GM12878 (cell line): Measurements from ENCODE around the gene TMEM17. TPM values are rescaled to one million over a fixed set of nuclear protein-coding genes. Genes with fewer than 3 reads are reported as not detected.

ENCODE experiments used
- ATAC-seq: fragments of 200-7000 bp; cut with Tn5 transposase; 3 replicates; pipeline ENCODE4 v1.9.1; 2020; ENCODE audit warnings: mild to moderate bottlenecking, moderate library complexity
- BruUV-seq: library from RNA; stranded (reverse); fragments of 400-500 nt; replicated peaks from 2 replicates; lab custom pipeline; 2021; lab: Mats Ljungman, UMichigan
- CTCF ChIA-PET: fragments of 300-600 bp; sonication (Branson Sonifier 250); formaldehyde crosslinking; extraction: SDS; loops from one replicate; lab custom pipeline; 2021; ENCODE audit warnings: inconsistent platforms; lab: Yijun Ruan, JAX
- POLR2A ChIA-PET: fragments of 350-600 bp; formaldehyde crosslinking; extraction: SDS; loops from one replicate; lab custom pipeline; 2021; ENCODE audit warnings: inconsistent platforms; lab: Charles Lee
- RAD21 ChIA-PET: fragments of 300-600 bp; sonication (Branson Sonifier 250); formaldehyde crosslinking; loops from one replicate; lab custom pipeline; 2023; ENCODE audit warnings: antibody characterized with exemption; ENCODE audit not compliant: unreplicated experiment; lab: Charles Lee
- SMC1A ChIA-PET: fragments of 300-600 bp; sonication (Branson Sonifier 250); formaldehyde crosslinking; loops from one replicate; lab custom pipeline; 2023; ENCODE audit not compliant: unreplicated experiment, uncharacterized antibody; lab: Charles Lee
- DNase-seq: peaks from one replicate; pipeline ENCODE4 v3.0.0-alpha.2; 2011; ENCODE audit warnings: low read depth, low spot score
- FAIRE-seq: peaks from 3 replicates; lab custom pipeline; 2011; peaks lifted over from hg19 to GRCh38; lab: Jason Lieb, UNC
- H2AFZ ChIP-seq: 2 replicates; pipeline ENCODE4 v1.6.0; 2011; ENCODE audit warnings: low read depth, low read length, control low read depth; ENCODE audit not compliant: control insufficient read depth
- H3K27ac ChIP-seq: 2 replicates; pipeline ENCODE4 v1.5.1; 2011; ENCODE audit warnings: control low read depth; ENCODE audit not compliant: control insufficient read depth, insufficient read depth
- H3K27me3 ChIP-seq, 2 experiments: replicated peaks in 1 of 2; 2 replicates each; pipeline versions ENCODE4 v1.6.0 to v1.6.1; 2011; ENCODE audit warnings: low read length in 1 of 2; ENCODE audit not compliant: control insufficient read depth in 2 of 2, insufficient read depth in 2 of 2
- H3K36me3 ChIP-seq, 2 experiments: 2 replicates each; pipeline ENCODE4 v1.5.1; 2011; ENCODE audit warnings: low read length in 1 of 2; ENCODE audit not compliant: control insufficient read depth in 2 of 2, insufficient read depth in 2 of 2
- H3K4me1 ChIP-seq: 2 replicates; pipeline ENCODE4 v1.6.1; 2011; ENCODE audit warnings: mild to moderate bottlenecking, low read length, moderate library complexity, mixed read lengths; ENCODE audit not compliant: control insufficient read depth, insufficient read depth
- H3K4me2 ChIP-seq: 2 replicates; pipeline ENCODE4 v1.6.0; 2011; ENCODE audit warnings: control low read depth; ENCODE audit not compliant: control insufficient read depth, insufficient read depth
- H3K4me3 ChIP-seq: fragments of 200-600 bp; sonication (generic); 2 replicates; pipeline ENCODE4 v1.5.1; 2016
- H3K79me2 ChIP-seq: 2 replicates; pipeline ENCODE4 v1.6.0; 2011; ENCODE audit warnings: low read length; ENCODE audit not compliant: control insufficient read depth, insufficient read depth
- H3K9ac ChIP-seq: 2 replicates; pipeline ENCODE4 v1.8.0; 2011; ENCODE audit warnings: low read length, control low read depth, mixed read lengths; ENCODE audit not compliant: control insufficient read depth, insufficient read depth
- H3K9me3 ChIP-seq: replicated peaks from 3 replicates; pipeline ENCODE4 v1.5.1; 2011; ENCODE audit warnings: mild to moderate bottlenecking, low read length; ENCODE audit not compliant: control insufficient read depth, insufficient read depth
- H4K20me1 ChIP-seq: 2 replicates; pipeline ENCODE4 v1.6.0; 2011; ENCODE audit not compliant: control insufficient read depth, insufficient read depth
- CHD4 ChIP-seq: fragments of 200-600 bp; sonication (generic); IDR thresholded peaks from 2 replicates; pipeline ENCODE4 v1.6.1; 2016; ENCODE audit warnings: mild to moderate bottlenecking
- DPF2 ChIP-seq: fragments of 450-650 bp; IDR thresholded peaks from 2 replicates; pipeline ENCODE4 v1.6.1; 2017; ENCODE audit warnings: mild to moderate bottlenecking
- ETV6 ChIP-seq, 2 experiments: fragments of 450-650 bp in 1 of 2; IDR thresholded peaks in 1 of 2; conservative IDR thresholded peaks in 1 of 2; 2 replicates each; pipeline ENCODE4 v1.6.1; 2014; ENCODE audit warnings: antibody characterized with exemption in 1 of 2, borderline replicate concordance in 1 of 2, low read depth in 1 of 2, mild to moderate bottlenecking in 1 of 2, moderate library complexity in 1 of 2
- GABPA ChIP-seq: IDR thresholded peaks from 2 replicates; pipeline ENCODE4 v1.6.1; 2014; ENCODE audit warnings: antibody characterized with exemption, low read depth, mild to moderate bottlenecking, inconsistent platforms
- IKZF1 ChIP-seq: fragments of 450-650 bp; conservative IDR thresholded peaks from 2 replicates; pipeline ENCODE4 v1.6.1; 2017; ENCODE audit warnings: antibody characterized with exemption, mild to moderate bottlenecking
- JUNB ChIP-seq: IDR thresholded peaks from 2 replicates; pipeline ENCODE4 v1.6.1; 2016; ENCODE audit warnings: antibody characterized with exemption, mild to moderate bottlenecking
- LARP7 ChIP-seq: fragments of 450-650 bp; IDR thresholded peaks from 2 replicates; pipeline ENCODE4 v1.6.1; 2017; ENCODE audit warnings: mild to moderate bottlenecking
- MTA3 ChIP-seq: IDR thresholded peaks from 2 replicates; pipeline ENCODE4 v1.6.1; 2012; ENCODE audit warnings: low read length, inconsistent platforms, borderline replicate concordance
- NFXL1 ChIP-seq: fragments of 450-650 bp; IDR thresholded peaks from 2 replicates; pipeline ENCODE4 v1.6.1; 2017; ENCODE audit warnings: antibody characterized with exemption, mild to moderate bottlenecking, borderline replicate concordance
- NFYA ChIP-seq: IDR thresholded peaks from 2 replicates; pipeline ENCODE4 v1.6.1; 2011; ENCODE audit warnings: low read depth, mild to moderate bottlenecking, low read length, improper control_type of control experiment, borderline replicate concordance
- NR2C2 ChIP-seq: IDR thresholded peaks from 2 replicates; pipeline ENCODE4 v1.6.1; 2011; ENCODE audit warnings: borderline replicate concordance, low read depth; ENCODE audit not compliant: control insufficient read depth, insufficient read length
- POLR2AphosphoS5 ChIP-seq: IDR thresholded peaks from 2 replicates; pipeline ENCODE4 v1.6.1; 2011; ENCODE audit warnings: mild to moderate bottlenecking, low read length, inconsistent platforms
- SMARCA5 ChIP-seq: fragments of 450-650 bp; IDR thresholded peaks from 2 replicates; pipeline ENCODE4 v1.6.1; 2017; ENCODE audit warnings: mild to moderate bottlenecking
- TCF12 ChIP-seq: IDR thresholded peaks from 2 replicates; pipeline ENCODE4 v1.6.1; 2011; ENCODE audit warnings: low read depth, mild to moderate bottlenecking, low read length
- WRNIP1 ChIP-seq: IDR thresholded peaks from 2 replicates; pipeline ENCODE4 v1.6.1; 2011; ENCODE audit warnings: low read depth, low read length, improper control_type of control experiment, borderline replicate concordance
- WGBS: methylation state at CpG from one replicate; pipeline ENCODE4 v1.1.6; 2016; ENCODE audit warnings: low lambda C conversion rate; ENCODE audit not compliant: insufficient replicate concordance, insufficient coverage; ENCODE audit errors: missing lambda C conversion rate; 5-methylcytosine and 5-hydroxymethylcytosine counted together
- in situ Hi-C: fragments of 300-500 bp; cut with MboI; formaldehyde crosslinking; loops from 9 replicates; pipeline ENCODE4 v1.14.3; 2018; ENCODE audit warnings: mixed read lengths
- intact Hi-C: fragments of 100-400 bp; cut with micrococcal nuclease; formaldehyde crosslinking; loops from one replicate; pipeline ENCODE4 v1.14.2; 2022; ENCODE audit not compliant: unreplicated experiment
- polyA plus RNA-seq, 11 experiments: library from polyadenylated mRNA; depleted of rRNA in 4 of 11; unstranded in 6 of 11; stranded (reverse) in 5 of 11; fragments of >200 nt; fragmentation: Nextera tagmentation in 4 of 11; fragmentation: Illumina TruSeq in 1 of 11; extraction: Ambion mirVana in 4 of 11; extraction: Trizol in 1 of 11; gene quantifications; 1 replicate in 1 of 11; 2 replicates in 10 of 11; pipeline versions ENCODE4 v1.2.1 to v1.2.3, GENCODE V29; 2011 to 2016; ENCODE audit warnings: inconsistent platforms in 2 of 11, missing spikeins in 2 of 11, low read depth in 1 of 11
- total RNA-seq, 4 experiments: library from RNA; depleted of rRNA in 3 of 4; stranded (reverse); fragments of >200 nt in 3 of 4; fragmentation: Illumina TruSeq in 1 of 4; extraction: Trizol in 1 of 4; gene quantifications; 2 replicates each; pipeline versions ENCODE4 v1.2.1 to v1.2.3, GENCODE V29; 2013 to 2021
- TF ChIP-seq, protein P1 (sequence below): IDR thresholded peaks from 2 replicates; pipeline ENCODE4 v1.6.1; 2012; ENCODE audit warnings: improper control_type of control experiment, low read depth, low read length; ENCODE audit not compliant: insufficient replicate concordance
- TF ChIP-seq, protein P2 (sequence below): fragments of 450-650 bp; formaldehyde crosslinking; IDR thresholded peaks from 2 replicates; pipeline ENCODE4 v1.5.0; 2022; ENCODE audit warnings: mild to moderate bottlenecking, missing genetic modification characterization

TMEM17 gene
- total and polyA plus RNA-seq, 10 of the 15 experiments (the other 5 are each of a cell fraction or from before 2014, with no cell fraction given) = 0.87 to 2.6 (median 1.4) TPM

DNA sequence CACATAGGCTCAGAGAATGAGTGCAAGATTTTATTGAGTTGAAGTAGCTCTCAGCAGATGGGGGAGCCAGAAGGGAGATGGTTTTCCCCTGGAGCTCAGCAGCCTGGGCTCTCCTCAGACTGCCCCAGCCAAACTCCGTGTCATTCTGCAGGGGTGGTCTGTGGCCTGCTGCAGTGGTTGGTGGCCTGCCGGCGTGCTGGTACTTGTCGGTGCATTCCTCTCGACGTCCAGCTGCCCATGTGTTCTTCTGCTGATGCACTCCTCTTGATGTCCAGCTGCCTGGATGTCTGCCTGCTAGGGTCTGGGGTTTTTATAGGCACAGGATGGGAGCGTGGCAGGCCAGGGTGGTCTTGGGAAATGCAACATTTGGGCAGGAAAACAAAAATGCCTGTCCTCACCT lies 25.6 kb upstream of the TMEM17 start:
- 47% methylated on average over 7 of the region's 7 CpGs for WGBS
- no peak overlapping the region for H3K4me2 ChIP-seq
- H3K9me3 ChIP-seq = no peaks in the 10 kb centered on the region; the same call in 1 of the 3 replicates
- SMC1A ChIA-PET = no interaction called here
- DNase-seq = no peak
- in situ Hi-C loops = no loop called here
- no peak for TF ChIP-seq NFXL1
- TF ChIP-seq, protein P1, sequence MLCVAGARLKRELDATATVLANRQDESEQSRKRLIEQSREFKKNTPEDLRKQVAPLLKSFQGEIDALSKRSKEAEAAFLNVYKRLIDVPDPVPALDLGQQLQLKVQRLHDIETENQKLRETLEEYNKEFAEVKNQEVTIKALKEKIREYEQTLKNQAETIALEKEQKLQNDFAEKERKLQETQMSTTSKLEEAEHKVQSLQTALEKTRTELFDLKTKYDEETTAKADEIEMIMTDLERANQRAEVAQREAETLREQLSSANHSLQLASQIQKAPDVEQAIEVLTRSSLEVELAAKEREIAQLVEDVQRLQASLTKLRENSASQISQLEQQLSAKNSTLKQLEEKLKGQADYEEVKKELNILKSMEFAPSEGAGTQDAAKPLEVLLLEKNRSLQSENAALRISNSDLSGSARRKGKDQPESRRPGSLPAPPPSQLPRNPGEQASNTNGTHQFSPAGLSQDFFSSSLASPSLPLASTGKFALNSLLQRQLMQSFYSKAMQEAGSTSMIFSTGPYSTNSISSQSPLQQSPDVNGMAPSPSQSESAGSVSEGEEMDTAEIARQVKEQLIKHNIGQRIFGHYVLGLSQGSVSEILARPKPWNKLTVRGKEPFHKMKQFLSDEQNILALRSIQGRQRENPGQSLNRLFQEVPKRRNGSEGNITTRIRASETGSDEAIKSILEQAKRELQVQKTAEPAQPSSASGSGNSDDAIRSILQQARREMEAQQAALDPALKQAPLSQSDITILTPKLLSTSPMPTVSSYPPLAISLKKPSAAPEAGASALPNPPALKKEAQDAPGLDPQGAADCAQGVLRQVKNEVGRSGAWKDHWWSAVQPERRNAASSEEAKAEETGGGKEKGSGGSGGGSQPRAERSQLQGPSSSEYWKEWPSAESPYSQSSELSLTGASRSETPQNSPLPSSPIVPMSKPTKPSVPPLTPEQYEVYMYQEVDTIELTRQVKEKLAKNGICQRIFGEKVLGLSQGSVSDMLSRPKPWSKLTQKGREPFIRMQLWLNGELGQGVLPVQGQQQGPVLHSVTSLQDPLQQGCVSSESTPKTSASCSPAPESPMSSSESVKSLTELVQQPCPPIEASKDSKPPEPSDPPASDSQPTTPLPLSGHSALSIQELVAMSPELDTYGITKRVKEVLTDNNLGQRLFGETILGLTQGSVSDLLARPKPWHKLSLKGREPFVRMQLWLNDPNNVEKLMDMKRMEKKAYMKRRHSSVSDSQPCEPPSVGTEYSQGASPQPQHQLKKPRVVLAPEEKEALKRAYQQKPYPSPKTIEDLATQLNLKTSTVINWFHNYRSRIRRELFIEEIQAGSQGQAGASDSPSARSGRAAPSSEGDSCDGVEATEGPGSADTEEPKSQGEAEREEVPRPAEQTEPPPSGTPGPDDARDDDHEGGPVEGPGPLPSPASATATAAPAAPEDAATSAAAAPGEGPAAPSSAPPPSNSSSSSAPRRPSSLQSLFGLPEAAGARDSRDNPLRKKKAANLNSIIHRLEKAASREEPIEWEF = no peak
- TF ChIP-seq NR2C2 = no peak
- no peak for TF ChIP-seq LARP7
- TF ChIP-seq POLR2AphosphoS5 = no peak
- no peak for TF ChIP-seq GABPA
- no peak for TF ChIP-seq JUNB
- TF ChIP-seq, protein P2, sequence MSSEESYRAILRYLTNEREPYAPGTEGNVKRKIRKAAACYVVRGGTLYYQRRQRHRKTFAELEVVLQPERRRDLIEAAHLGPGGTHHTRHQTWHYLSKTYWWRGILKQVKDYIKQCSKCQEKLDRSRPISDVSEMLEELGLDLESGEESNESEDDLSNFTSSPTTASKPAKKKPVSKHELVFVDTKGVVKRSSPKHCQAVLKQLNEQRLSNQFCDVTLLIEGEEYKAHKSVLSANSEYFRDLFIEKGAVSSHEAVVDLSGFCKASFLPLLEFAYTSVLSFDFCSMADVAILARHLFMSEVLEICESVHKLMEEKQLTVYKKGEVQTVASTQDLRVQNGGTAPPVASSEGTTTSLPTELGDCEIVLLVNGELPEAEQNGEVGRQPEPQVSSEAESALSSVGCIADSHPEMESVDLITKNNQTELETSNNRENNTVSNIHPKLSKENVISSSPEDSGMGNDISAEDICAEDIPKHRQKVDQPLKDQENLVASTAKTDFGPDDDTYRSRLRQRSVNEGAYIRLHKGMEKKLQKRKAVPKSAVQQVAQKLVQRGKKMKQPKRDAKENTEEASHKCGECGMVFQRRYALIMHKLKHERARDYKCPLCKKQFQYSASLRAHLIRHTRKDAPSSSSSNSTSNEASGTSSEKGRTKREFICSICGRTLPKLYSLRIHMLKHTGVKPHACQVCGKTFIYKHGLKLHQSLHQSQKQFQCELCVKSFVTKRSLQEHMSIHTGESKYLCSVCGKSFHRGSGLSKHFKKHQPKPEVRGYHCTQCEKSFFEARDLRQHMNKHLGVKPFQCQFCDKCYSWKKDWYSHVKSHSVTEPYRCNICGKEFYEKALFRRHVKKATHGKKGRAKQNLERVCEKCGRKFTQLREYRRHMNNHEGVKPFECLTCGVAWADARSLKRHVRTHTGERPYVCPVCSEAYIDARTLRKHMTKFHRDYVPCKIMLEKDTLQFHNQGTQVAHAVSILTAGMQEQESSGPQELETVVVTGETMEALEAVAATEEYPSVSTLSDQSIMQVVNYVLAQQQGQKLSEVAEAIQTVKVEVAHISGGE (CRISPR knock-in tag) = no peak
- no peak for TF ChIP-seq SMARCA5
- TF ChIP-seq NFYA = no peak
- TF ChIP-seq IKZF1 = no peak
- no peak for TF ChIP-seq ETV6 (conservative IDR thresholded peaks at IDR 0.05 in 1 of 2, IDR thresholded peaks at IDR 0.05 in 1 of 2; ENCODE audit: borderline replicate concordance in 1 of 2, low read depth in 1 of 2)
- TF ChIP-seq WRNIP1 = no peak
- no peak for TF ChIP-seq MTA3
- TF ChIP-seq DPF2 = no peak
- TF ChIP-seq TCF12 = no peak
- TF ChIP-seq CHD4 = no peak
- TF ChIP-seq, all 136 proteins: peak for 0
- Histone ChIP-seq H3K4me3 (no peak overlapping the region), H4K20me1 (no peaks in the 10 kb centered on the region), H3K27me3 (no peaks in the 10 kb centered on the region; a peak in 1 of 4 replicates), H3K27ac (no peak overlapping the region), H2AFZ (no peak overlapping the region), H3K9ac (no peak overlapping the region), H3K36me3 (no peaks in the 10 kb centered on the region), H3K79me2 (no peaks in the 10 kb centered on the region), H3K4me1 (no peaks in the 10 kb centered on the region)
- intact Hi-C loops = no loop called here
- ChIA-PET POLR2A (no interaction called here), RAD21 (no interaction called here), CTCF (no interaction called here)
- FAIRE-seq = no peak
- BruUV-seq = no TSS peak
- ATAC-seq = no peak
